GM19328 (cell line): ENCODE data around the gene PRR16.

Source experiments
- ATAC-seq: cut with Tn5 transposase; IDR thresholded peaks from one replicate; pipeline ENCODE4 v1.9.1; 2021; ENCODE audit warnings: mild to moderate bottlenecking, moderate library complexity; ENCODE audit not compliant: unreplicated experiment

PRR16 gene

DNA sequence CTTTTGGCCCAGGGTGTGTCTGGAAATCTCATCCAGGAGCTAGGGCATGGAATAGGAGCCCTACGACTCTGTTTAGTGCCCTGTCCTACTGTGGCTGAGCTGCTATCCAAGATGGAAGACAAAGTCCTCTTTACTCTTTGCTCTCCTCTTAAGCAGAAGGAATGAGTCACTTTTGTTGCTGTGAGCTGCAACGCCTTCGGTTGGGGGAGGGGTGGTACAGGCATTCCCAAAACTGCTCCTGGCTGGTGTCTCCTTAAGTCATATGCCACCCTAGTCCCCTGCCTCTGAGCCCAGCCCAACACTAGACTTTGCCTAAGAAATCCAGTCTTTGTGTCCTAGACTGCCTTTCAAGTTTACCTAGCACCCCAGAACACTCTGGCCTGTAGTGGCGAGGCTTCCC lies 99.9 kb downstream of the PRR16 start:
- no peak for ATAC-seq

DNA sequence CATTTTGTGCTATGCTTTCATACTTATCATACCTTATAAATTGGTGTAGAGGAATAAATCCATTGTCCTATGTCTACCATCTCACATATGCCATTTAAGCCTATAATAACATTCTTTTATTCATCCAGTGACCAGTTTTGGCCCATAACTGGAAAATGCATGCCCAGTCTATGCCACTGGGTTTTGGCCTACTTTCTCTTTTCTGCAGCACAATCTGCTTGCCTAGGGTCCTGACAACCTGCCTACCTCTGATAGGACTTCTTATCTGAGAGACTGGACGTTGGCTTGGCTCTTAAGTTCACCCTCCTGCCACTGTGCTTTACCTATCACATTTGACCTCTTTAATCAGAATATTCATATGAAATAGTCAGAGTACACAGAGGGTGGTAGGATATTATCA lies 103.0 kb downstream of the PRR16 start:
- no peak for ATAC-seq

DNA sequence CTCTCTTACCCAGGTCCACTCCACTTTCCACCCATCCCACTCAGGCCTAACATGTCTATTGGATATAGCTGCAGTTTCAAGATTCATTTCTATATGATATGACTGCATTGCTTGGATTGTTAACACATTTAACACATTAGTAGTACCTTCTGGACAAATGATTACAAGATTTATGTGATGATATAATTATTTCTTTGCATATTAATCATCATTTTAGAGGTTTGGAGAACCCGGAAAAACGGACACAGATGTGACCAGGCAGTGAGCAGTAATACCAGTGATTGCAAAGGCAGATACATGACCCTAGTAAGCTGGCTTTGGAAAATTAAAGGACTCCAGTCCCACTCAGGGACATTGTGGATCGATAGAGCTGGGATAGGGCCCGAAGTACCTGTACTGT lies 103.8 kb downstream of the PRR16 start:
- ATAC-seq: no peak

DNA sequence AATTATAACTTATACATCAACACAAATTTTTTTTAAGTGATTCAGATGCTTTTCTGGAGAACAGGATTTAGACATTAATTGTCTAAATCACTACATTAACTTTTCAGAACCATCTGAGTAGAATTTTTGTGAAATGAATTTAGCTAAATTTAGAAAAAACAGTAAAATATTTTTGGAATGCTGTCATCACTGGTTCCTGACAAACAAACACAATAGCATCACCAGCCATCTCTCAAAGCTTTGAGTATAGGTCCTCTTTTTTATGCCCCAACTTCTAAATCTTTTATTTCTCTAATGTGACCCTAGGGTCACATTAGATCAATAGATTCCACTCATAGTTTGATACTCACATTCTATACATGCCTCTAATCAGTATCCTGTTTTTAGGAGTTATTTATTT lies 104.6 kb downstream of the PRR16 start:
- ATAC-seq: no peak

DNA sequence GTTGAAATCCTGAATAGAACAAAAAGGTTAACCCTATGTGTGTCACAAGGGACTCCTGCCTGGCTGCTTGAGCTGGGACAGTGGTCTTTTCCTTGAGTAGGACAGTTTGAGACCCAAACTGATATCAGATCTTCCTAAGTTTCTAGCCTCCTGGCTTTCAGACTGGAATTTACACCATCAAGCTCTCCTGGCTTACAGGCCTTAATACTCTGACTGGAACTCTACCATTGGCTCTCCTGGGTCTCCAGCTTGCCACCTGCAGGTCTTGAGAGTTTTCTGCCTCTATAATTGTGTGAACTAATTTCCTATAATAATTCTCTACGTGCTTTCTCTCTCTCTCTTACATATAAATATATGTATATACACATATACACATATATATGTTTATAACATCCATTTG lies 112.5 kb downstream of the PRR16 start:
- ATAC-seq: no peak

DNA sequence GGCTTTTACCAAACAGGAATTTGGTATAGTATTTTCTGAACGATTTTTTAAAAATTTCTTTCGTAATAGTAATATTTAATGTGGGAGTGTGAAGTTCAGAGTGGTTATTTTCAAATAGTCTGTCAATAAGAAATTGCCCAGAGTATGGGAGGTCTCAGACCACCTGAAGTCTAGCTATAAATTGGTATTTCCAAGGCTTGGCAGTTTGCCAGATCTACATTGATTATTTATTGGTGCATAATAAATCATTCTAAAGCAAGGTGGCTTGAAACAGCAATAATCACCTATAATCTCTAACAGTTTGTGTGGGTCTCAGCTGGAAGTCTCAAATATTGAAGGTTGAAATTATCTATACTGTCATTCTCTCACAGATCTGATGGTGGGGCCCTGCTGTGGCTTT lies 118.5 kb downstream of the PRR16 start:
- ATAC-seq: no peak

DNA sequence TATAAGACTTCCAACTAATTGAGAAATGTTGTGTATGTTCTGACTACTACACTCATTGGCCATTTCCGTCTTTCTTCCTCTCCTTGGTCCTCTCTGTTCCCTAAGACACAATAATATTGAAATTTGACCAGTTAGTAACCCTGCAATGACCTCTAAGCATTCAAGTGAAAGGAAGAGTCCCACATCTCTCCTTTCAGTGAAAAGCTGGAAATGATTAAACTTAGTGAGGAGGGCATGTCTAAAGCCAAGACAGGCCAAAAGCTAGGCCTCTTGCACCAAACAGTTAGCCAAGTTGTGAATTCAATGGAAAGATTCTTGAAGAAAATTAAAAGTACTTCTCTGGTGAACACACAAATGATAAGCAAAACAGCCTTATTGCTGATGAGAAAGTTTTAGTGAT lies 122.5 kb downstream of the PRR16 start:
- ATAC-seq: no peak

DNA sequence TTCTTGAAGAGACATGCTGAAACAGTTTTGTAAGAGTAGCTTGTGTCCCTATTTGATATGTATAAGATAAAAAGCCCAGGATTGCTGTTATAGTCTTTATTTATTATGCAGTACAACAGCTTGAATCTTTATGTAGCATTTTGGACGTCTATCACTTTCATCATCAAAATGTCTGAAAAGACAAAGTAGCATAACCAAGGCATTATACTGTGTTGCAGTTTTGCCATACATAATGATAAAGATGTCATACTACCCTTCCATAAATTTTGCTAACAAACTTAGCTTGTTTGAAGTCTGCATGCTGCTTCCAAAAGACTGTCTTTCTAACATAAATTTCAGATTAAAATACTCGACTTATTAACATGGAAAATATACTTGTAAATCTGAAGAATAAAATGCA lies 127.8 kb downstream of the PRR16 start:
- ATAC-seq: no peak

DNA sequence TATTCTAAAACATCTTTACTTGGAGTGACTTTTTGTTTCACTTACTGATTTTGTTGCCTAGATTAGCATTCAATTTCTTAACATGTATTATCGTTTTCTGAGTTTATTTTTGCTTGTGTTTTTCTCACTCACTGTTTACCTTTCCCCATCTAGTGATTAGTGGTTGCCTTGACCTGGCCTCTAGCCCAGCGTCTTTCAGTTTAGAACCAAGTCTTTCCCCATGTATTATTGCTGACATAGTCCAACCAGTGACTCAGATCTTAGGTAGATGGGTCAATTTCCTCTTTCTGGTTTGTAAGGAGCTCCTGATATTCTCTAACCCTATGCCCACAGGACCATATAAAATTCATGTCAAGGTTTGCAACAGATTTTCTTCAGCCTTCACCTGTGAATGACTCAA lies 135.5 kb downstream of the PRR16 start:
- ATAC-seq: no peak

DNA sequence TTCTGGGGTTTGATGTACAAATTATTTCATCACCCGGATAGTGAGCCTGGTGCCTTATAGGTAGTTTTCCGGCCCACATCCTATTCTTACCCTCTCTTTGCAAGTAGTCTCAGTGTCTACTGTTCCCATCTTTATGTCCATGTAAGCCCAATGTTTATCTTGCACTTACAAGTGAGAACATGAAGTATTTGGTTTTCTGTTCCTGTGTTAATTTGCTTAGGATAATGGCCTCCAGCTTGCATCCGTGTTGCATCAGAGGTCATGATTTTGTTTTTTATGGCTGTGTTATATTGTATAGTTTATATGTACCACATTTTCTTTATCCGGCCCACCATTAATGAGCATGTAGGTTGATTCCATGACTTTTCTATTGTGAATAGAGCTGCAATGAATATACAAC lies 136.5 kb downstream of the PRR16 start:
- ATAC-seq: no peak

DNA sequence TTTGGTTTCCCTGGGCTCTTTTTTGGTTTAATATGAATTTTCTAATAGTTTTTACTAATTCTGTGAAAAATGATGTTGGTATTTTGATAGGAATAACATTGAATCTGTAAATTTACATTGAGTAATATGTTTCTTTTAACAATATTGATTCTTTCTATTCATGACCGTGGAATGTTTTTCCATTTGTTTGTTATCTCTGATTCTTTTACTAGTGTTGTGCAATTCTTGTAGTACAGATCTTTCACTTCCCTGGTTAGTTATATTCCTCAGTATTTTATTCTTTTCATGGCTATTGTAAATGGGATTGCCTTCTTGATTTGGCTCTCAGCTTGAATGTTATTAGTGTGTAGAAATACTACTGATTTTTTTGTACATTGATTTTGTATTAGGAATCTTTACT lies 137.9 kb downstream of the PRR16 start:
- ATAC-seq: no peak

DNA sequence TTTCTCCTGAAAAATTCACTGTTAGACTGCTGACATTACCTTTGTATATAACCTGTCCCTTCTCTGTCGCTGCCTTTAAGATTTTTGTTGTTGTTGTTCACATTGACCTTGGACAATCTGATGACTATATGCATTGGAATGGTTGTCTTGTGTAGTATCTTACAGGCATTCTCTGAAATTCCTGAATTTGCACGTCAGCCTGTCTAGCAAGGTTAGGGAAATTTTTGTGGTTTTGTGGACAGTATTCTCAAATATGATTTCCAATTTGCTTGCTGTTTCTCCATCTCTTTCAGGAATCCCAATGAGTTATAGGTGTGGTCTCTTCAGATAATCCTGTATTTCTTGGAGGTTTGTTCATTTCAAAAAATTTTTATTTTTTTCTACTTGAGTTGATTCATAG lies 140.8 kb downstream of the PRR16 start:
- ATAC-seq: no peak

DNA sequence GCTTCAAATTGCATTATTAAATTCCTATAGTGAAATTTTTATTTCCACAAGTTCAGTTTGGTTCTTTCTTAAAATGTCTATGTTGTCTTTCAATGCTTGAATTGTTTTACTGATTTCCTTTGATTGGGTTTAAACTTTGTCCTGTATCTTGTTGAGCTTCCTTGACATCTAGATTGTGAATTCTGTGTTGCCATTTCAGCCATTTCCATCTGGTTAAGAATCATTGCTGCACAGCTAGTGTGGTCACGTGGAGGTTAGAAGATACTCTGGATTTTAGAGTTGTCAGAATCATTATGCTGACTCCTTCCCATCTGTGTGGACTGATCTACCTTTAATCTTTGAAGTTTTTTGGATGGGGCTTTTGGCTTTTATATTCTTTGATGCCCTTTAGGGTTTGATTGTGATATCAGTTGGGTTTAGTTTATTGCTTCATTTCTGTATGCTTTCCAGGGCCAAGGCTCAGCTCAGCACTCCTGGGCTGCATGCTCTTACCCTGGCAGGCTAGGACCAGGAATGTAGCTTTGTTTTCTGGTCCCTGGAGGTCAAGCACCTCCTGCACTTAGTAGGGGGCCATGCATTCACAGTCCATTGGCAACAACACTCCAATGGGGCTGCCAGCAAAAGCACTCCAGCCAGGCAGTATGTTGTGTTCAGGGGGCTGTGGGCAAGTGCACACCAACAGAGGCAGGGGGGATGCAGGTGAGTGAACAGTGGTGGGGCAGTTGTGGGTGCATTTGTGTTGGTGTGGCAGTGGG lies 141.4 kb downstream of the PRR16 start:
- no peak for ATAC-seq

DNA sequence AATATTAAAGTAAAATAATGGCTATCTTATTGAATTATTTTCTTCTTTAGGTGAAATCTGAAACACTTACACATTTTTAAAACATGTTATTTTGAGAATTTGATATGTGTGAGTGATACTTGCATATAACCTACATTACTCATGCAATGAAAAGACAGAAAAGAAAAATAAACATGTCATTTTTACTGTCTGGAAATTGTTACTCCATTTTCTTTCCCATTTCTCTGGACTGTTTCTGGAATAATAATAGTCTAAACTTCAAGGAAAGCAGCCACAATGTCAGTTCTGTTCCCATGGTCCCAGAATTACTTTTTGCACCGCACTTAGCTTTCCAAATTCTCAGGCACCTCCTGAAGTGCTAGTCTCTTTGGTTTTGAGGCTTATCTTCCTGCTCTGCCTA lies 145.5 kb downstream of the PRR16 start:
- ATAC-seq: no peak

DNA sequence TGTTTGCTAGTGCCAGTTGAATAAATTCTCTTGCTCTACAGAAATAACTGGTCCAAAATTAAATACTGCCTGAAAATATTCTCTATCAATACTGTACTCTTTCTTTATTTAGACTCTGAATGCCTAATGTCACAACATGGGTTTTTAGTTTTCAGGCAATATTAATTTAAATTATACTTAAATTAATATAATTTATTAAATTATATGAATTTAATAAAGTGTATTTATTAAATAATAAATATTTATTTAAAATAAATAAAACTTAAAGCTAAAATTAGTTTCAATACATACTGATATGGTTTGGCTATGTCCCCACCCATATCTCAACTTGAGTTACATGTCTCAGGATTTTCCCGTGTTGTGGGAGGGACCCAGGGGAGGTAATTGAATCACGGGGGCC lies 146.0 kb downstream of the PRR16 start:
- no peak for ATAC-seq

DNA sequence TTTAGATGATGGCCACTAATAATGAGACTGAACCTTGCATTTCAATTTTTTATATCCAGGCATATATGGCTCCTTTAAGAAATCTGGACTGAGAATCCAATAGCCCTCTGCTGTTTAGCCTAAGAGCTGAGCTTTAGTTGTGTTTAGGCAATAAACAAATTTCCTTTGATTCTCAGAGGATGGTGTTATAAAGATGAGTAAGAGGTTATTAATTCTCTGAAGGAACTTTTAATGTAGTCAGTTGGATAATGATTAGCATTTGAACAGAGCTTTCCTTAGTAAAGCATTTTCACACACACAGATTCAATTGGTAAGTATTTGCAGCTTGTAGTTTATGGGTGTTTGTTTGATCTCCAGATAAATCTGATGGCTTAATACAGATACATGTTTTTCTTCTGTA lies 149.6 kb downstream of the PRR16 start:
- ATAC-seq: no peak

DNA sequence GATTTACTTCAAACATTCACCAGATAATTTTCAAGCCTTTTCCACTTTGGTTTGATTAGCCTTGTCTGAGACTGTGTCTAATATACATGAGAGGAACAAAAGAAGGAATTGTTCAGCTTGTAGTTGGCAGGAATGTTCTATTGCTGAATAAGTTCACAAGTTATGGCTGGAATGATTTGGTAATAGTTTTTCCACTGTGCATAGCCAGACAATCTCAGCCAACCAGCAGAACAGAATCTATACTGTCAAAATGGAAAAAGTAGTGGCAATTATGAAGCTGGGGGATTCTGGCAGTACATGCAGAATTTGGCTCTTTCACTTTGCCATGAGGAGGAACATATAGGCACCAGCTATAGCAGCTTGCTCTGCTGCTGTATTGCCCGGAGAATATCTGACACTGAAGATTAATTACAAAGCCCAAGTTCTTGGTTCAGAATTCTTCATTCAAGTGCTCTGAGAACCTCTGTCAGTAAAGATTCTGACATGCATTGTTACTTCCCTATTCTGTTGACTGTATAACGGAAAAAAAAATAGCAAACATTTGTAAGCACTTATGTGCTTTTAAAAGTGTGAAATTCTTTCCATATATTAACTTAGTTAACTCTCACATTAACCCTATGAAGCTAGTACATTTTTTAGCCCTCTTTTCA lies 150.6 kb downstream of the PRR16 start:
- ATAC-seq: no peak

DNA sequence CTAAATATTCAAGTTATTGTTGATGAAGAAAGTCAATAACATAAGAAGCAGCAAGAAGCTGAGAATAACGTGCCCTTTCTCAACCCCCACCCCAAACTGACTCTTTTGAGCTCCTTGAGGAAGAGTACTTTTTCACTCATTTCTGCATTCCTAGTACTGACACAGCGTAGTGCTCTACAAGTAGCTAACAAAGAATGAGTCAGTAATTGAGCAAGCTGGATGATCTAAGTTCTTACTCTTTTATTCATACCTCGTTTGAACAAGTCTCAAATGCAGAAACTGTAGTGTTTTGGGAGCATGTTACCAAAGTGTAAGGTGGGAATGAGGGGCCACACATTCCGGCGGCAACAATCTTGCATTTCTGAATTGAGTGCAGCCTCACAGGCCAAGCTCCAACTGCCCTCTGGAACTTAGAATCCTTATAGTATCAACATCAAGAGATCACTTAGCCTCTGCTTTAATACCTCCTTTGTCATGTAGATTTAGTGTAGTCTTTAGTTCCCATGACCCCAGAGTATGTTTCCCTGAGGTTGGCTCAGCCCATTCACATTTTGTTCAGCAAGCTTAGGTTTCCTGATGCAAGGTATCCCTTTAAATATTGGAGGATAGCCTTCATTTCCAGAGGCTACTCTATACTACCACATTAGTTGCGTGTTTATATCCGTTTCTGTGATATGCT lies 152.0 kb downstream of the PRR16 start:
- ATAC-seq: no peak

DNA sequence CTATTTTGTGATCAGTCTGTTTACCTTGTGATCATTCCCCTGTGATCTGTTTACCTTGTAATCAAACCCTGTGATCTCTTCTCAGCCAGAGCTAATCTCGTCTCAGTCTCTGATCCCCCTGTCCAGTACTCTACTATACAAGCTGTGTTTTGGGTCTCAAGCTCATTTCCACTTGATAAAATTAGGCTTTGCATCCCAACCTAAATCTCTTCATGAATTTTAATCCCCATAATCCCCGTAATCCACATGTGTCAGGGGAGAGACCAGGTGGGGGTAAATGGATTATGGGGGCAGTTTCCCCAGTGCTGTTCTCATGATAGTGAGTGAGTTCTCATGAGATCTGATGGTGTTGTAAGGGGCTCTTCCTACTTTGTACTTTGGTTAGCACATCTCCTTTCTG lies 157.2 kb downstream of the PRR16 start:
- no peak for ATAC-seq

DNA sequence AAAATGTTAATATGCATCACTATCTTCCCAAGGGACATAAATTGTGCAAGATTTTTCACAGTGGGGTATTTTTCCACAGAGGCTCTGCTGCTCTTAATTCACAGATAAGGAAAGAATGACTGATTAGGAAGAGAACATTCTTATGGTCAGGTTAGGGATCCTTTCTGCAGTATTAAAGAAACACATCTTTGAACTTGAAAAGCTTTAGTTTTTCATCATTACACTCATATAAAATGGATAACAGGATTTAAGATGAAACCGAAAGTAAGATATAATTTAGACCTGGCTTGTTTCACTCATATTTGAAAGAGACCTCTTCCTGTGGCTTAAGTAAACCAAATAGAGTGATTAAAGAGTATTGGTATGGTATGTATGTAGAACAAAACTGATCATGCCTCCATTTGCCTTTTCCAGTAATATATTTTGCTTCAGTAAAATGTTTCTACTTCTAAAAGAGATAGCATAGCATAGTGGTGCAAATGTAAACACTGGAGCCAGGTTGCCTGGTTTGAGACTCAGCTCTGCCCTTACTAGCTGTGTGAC lies 160.0 kb downstream of the PRR16 start:
- no peak for ATAC-seq

DNA sequence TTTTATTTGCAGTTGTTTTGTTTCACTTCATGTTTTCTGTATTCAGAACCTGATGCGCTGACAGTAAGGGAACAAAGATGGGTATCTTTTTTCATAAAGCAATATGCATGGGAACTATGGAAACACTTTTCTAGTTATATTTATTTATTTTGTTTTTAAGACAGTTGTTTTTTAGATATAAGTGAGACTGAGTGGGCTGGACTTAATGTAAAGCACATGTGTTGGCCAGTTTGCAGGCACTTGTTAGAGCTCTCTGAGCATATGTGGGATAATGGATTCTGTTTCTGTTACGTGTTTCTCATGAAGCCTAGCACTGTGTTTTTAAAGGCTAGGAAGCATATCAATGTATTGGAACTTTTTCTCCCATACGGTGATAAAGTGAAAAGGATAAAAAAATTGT lies 164.1 kb downstream of the PRR16 start:
- ATAC-seq: no peak

DNA sequence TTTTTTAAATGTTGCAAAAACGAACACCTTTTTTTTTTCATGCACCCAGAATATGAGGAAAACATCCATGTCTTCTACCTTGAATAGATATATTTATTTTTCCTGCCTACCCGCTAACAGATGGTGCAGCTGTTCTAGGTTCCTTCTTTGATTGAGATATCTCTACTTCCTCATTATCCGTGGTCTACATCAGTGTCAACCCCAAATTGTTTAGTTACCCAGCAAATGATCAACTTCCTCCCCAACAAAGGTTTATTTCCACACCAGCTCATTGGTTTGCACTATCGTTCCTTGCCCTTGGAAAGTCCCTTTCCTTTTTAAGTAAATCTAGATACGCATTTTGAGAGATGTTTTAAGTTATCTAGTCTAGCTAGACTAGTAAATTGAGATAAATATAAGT lies 166.4 kb downstream of the PRR16 start:
- no peak for ATAC-seq
